HepG2 (cell line): ENCODE data around the gene LDAF1. TPM values are rescaled to one million over a fixed set of nuclear protein-coding genes. Genes with fewer than 3 reads are reported as not detected.

Experiments used
- ATAC-seq: fragments of 200-7000 bp; cut with Tn5 transposase; 3 replicates; pipeline ENCODE4 v1.9.1; 2020; ENCODE audit warnings: mild to moderate bottlenecking, moderate library complexity
- BruUV-seq: library from RNA; stranded (reverse); fragments of 400-500 nt; replicated peaks from 2 replicates; lab custom pipeline; 2021; lab: Mats Ljungman, UMichigan
- CTCF ChIA-PET: fragments of 300-600 bp; formaldehyde crosslinking; extraction: SDS; loops from one replicate; lab custom pipeline; 2021; ENCODE audit warnings: low total read pairs, inconsistent platforms, low intra/inter-chr PET ratio; lab: Yijun Ruan, JAX
- POLR2A ChIA-PET: fragments of 350-600 bp; sonication (Branson Sonifier 250); formaldehyde crosslinking; loops from one replicate; lab custom pipeline; 2020; ENCODE audit warnings: antibody characterized with exemption, inconsistent platforms; lab: Yijun Ruan, JAX
- DNase-seq: peaks from one replicate; pipeline ENCODE4 v3.0.0-alpha.2; 2015; ENCODE audit warnings: low spot score
- FAIRE-seq: peaks from 3 replicates; lab custom pipeline; 2011; peaks lifted over from hg19 to GRCh38; lab: Jason Lieb, UNC
- H2AFZ ChIP-seq: one replicate; pipeline ENCODE4 v1.6.1; 2011; ENCODE audit warnings: low read length, inconsistent platforms
- H3K27ac ChIP-seq: fragments of 300-600 bp; 3 replicates; pipeline ENCODE4 v1.8.0; 2011; ENCODE audit warnings: mixed run types, mild to moderate bottlenecking, mixed read lengths, low read length, inconsistent platforms; ENCODE audit not compliant: insufficient read depth; ENCODE audit errors: extremely low read length
- H3K27me3 ChIP-seq, 2 experiments: fragments of 200-600 bp in 1 of 2; 2 replicates in 1 of 2; 3 replicates in 1 of 2; pipeline versions ENCODE4 v1.6.0 to v1.8.0; 2011; ENCODE audit warnings: low read length in 2 of 2, mild to moderate bottlenecking in 2 of 2, moderate library complexity in 2 of 2, inconsistent platforms in 1 of 2; ENCODE audit not compliant: insufficient read depth in 2 of 2, control insufficient read depth in 1 of 2
- H3K36me3 ChIP-seq, 2 experiments: fragments of 200-600 bp in 1 of 2; replicated peaks in 1 of 2; 2 replicates in 1 of 2; 3 replicates in 1 of 2; pipeline versions ENCODE4 v1.5.1 to v1.8.0; 2011; ENCODE audit warnings: low read length in 2 of 2, inconsistent platforms in 1 of 2; ENCODE audit not compliant: insufficient read depth in 2 of 2, control insufficient read depth in 1 of 2
- H3K4me1 ChIP-seq: 2 replicates; pipeline ENCODE4 v1.5.1; 2012; ENCODE audit warnings: low read length, inconsistent platforms; ENCODE audit not compliant: insufficient read depth
- H3K4me2 ChIP-seq: 2 replicates; pipeline ENCODE4 v1.6.0; 2011; ENCODE audit warnings: low read depth, low read length, inconsistent platforms
- H3K4me3 ChIP-seq, 3 experiments: fragments of 200-600 bp in 1 of 3; sonication (generic), shearing (Covaris generic) in 1 of 3; replicated peaks in 1 of 3; 2 replicates each; pipeline ENCODE4 v1.5.1; 2011 to 2016; ENCODE audit warnings: low read length in 3 of 3, inconsistent platforms in 2 of 3, low read depth in 2 of 3, mild to moderate bottlenecking in 2 of 3, control low read depth in 1 of 3, mixed read lengths in 1 of 3; ENCODE audit not compliant: insufficient read depth in 1 of 3
- H3K79me2 ChIP-seq: one replicate; pipeline ENCODE4 v1.6.1; 2011; ENCODE audit warnings: low read length, inconsistent platforms; ENCODE audit not compliant: insufficient read depth
- H3K9ac ChIP-seq: 2 replicates; pipeline ENCODE4 v1.6.0; 2011; ENCODE audit warnings: mild to moderate bottlenecking, low read depth, low read length, inconsistent platforms; ENCODE audit not compliant: insufficient read depth
- H3K9me3 ChIP-seq: 2 replicates; pipeline ENCODE4 v1.5.1; 2012; ENCODE audit warnings: mild to moderate bottlenecking, low read length
- H4K20me1 ChIP-seq: 2 replicates; pipeline ENCODE4 v1.6.0; 2011; ENCODE audit warnings: inconsistent platforms, mild to moderate bottlenecking, low read length, moderate library complexity; ENCODE audit not compliant: insufficient read depth
- ARHGAP35 ChIP-seq: sonication (generic); formaldehyde crosslinking; IDR thresholded peaks from 2 replicates; pipeline ENCODE4 v1.9.0; 2022; ENCODE audit warnings: mild to moderate bottlenecking, inconsistent platforms, moderate library complexity, missing genetic modification reagents, borderline replicate concordance
- CC2D1A ChIP-seq: sonication (generic); formaldehyde crosslinking; IDR thresholded peaks from 2 replicates; pipeline ENCODE4 v1.8.1; 2023; ENCODE audit warnings: mild to moderate bottlenecking, missing genetic modification reagents
- HES4 ChIP-seq: sonication (generic); formaldehyde crosslinking; IDR thresholded peaks from 2 replicates; pipeline ENCODE4 v1.9.0; 2021; ENCODE audit warnings: mild to moderate bottlenecking, missing genetic modification reagents, borderline replicate concordance
- IRX3 ChIP-seq: sonication (generic); formaldehyde crosslinking; IDR thresholded peaks from 2 replicates; pipeline ENCODE4 v1.8.1; 2023; ENCODE audit warnings: mild to moderate bottlenecking, low read depth, missing genetic modification reagents, borderline replicate concordance
- MIER3 ChIP-seq: IDR thresholded peaks from 2 replicates; pipeline ENCODE4 v1.6.1; 2016; ENCODE audit warnings: missing compliant biosample characterization, borderline replicate concordance
- NAIF1 ChIP-seq: sonication (generic); formaldehyde crosslinking; IDR thresholded peaks from 2 replicates; pipeline ENCODE4 v1.5.0; 2020; ENCODE audit warnings: mild to moderate bottlenecking, missing genetic modification reagents, borderline replicate concordance
- RARG ChIP-seq: sonication (generic); formaldehyde crosslinking; IDR thresholded peaks from 2 replicates; pipeline ENCODE4 v1.4.0; 2020; ENCODE audit warnings: low read depth, mild to moderate bottlenecking, missing genetic modification reagents
- SSRP1 ChIP-seq: IDR thresholded peaks from 2 replicates; pipeline ENCODE4 v1.6.1; 2016; ENCODE audit warnings: control low read depth
- ZSCAN21 ChIP-seq: sonication (generic); formaldehyde crosslinking; IDR thresholded peaks from 2 replicates; pipeline ENCODE4 v1.8.0; 2022; ENCODE audit warnings: mild to moderate bottlenecking, missing genetic modification reagents, moderate library complexity, borderline replicate concordance
- WGBS: methylation state at CpG from one replicate; pipeline ENCODE4 v1.1.6; 2017; ENCODE audit warnings: low lambda C conversion rate; 5-methylcytosine and 5-hydroxymethylcytosine counted together
- in situ Hi-C: cut with HindIII; loops from 2 replicates; pipeline ENCODE4 v1.10.0; 2017; ENCODE audit warnings: low pct_unique_long_range_greater_than_20kb; ENCODE audit not compliant: extremely low pct_ligation_motif_present
- intact Hi-C: fragments of 100-400 bp; cut with micrococcal nuclease; formaldehyde crosslinking; loops from one replicate; pipeline ENCODE4 v1.10.0; 2022; ENCODE audit not compliant: unreplicated experiment
- polyA plus RNA-seq, 8 experiments: library from polyadenylated mRNA; depleted of rRNA in 3 of 8; stranded (reverse) in 7 of 8; unstranded in 1 of 8; fragments of >200 nt; fragmentation: Illumina TruSeq in 4 of 8; extraction: Trizol in 4 of 8; gene quantifications; 2 replicates each; pipeline versions ENCODE4 v1.2.1 to v1.2.3, GENCODE V29; 2011 to 2016; ENCODE audit warnings: low read depth in 4 of 8, missing spikeins in 1 of 8, mixed read lengths in 1 of 8; ENCODE audit not compliant: insufficient read depth in 1 of 8
- total RNA-seq, 5 experiments: library from RNA; depleted of rRNA; stranded (reverse); fragments of >200 nt; fragmentation: Illumina TruSeq; extraction: Trizol; gene quantifications; 2 replicates each; pipeline ENCODE4 v1.2.3, GENCODE V29; 2016; ENCODE audit warnings: low read depth in 1 of 5
- TF ChIP-seq, protein P1 (sequence below): sonication (generic); formaldehyde crosslinking; IDR thresholded peaks from 2 replicates; pipeline ENCODE4 v1.5.0; 2020; ENCODE audit warnings: missing genetic modification reagents
- TF ChIP-seq, protein P2 (sequence below): IDR thresholded peaks from 2 replicates; pipeline ENCODE4 v1.6.1; 2018; ENCODE audit warnings: missing genetic modification reagents, mild to moderate bottlenecking, missing compliant biosample characterization
- TF ChIP-seq, protein P3 (sequence below): sonication (generic); formaldehyde crosslinking; IDR thresholded peaks from 2 replicates; pipeline ENCODE4 v1.5.1; 2020; ENCODE audit warnings: mild to moderate bottlenecking, missing genetic modification reagents, borderline replicate concordance
- TF ChIP-seq, protein P4 (sequence below): sonication (generic); formaldehyde crosslinking; conservative IDR thresholded peaks from 2 replicates; pipeline ENCODE4 v1.8.0; 2022; ENCODE audit warnings: missing genetic modification reagents

The LDAF1 gene
- total and polyA plus RNA-seq, 2 of the 13 experiments (the other 11 are each of a cell fraction or from before 2014, with no cell fraction given), result 6.3 to 7.5 TPM

DNA sequence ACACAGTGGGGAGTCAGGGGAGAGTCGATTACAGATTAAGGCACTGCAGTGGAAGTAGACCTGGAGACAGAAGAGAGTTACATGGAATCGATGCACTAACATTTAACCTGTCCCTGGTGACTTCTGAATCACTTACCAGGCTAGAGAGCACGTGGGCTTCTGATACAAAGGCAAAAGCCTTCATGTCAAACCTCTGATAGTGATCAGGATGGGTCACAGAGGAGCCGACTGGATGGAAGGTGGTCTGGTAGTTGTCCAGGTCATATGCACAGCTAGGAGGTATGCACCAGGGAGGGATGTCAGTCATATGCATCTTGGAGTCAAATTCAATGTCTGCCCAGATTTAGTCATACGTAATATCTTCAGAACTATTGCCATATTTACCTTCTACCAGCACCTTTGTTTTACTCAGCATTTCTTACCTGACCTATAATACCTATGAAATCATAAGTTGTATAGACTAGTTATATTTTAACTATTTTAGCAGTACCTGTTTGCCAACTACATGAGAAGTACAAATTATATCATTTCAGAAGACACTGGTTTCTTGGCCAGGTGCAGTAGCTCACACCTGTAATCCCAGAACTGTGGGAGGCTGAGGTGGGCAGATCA lies 41.2 kb downstream of the LDAF1 start:
- ATAC-seq (no peak), DNase-seq (no peak), FAIRE-seq (no peak)
- Histone ChIP-seq H3K27me3 (peaks cover 10 to 58% of the 10 kb centered on the region in 2 experiments), H3K36me3 (no peaks in the 10 kb centered on the region), H4K20me1 (no peaks in the 10 kb centered on the region), H3K4me1 (peaks cover 8% of the 10 kb centered on the region; the same call in 1 of the 2 replicates), H3K27ac (no peak overlapping the region), H3K9me3 (no peaks in the 10 kb centered on the region), H3K4me2 (no peak overlapping the region), H3K9ac (no peak overlapping the region), H2AFZ (no peak overlapping the region), H3K79me2 (no peaks in the 10 kb centered on the region), H3K4me3 (no peak overlapping the region)
- WGBS, result 9% methylated on average over 5 of the region's 5 CpGs
- BruUV-seq, result no TSS peak
- POLR2A ChIA-PET, result interaction anchor here (1.3 kb wide), 1 partner anchor 34 kb away, joined by 5 read pairs; the partner anchor contains the start of gene ANKS4B
- intact Hi-C loops (no loop called here), in situ Hi-C loops (no loop called here)
- CTCF ChIA-PET, result no interaction called here
- no peak for TF ChIP-seq SSRP1 (CRISPR knock-in tag)
- TF ChIP-seq, protein P1, sequence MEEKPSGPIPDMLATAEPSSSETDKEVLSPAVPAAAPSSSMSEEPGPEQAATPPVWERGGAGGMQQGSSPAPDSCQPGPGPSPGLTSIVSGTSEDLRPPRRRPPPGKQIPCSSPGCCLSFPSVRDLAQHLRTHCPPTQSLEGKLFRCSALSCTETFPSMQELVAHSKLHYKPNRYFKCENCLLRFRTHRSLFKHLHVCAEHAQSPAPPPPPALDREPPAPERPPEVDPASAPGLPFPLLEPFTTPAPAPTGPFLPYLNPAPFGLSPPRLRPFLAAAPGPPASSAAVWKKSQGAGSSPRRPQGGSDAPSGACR, result no peak
- TF ChIP-seq, protein P2, sequence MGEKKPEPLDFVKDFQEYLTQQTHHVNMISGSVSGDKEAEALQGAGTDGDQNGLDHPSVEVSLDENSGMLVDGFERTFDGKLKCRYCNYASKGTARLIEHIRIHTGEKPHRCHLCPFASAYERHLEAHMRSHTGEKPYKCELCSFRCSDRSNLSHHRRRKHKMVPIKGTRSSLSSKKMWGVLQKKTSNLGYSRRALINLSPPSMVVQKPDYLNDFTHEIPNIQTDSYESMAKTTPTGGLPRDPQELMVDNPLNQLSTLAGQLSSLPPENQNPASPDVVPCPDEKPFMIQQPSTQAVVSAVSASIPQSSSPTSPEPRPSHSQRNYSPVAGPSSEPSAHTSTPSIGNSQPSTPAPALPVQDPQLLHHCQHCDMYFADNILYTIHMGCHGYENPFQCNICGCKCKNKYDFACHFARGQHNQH (CRISPR knock-in tag), result no peak
- no peak for TF ChIP-seq NAIF1
- TF ChIP-seq CC2D1A (CRISPR knock-in tag), result no peak
- TF ChIP-seq IRX3 (CRISPR knock-in tag), result no peak
- TF ChIP-seq ZSCAN21 (CRISPR knock-in tag), result no peak
- no peak for TF ChIP-seq MIER3 (CRISPR knock-in tag)
- TF ChIP-seq ARHGAP35 (CRISPR knock-in tag), result no peak
- no peak for TF ChIP-seq HES4 (CRISPR knock-in tag)
- no peak for TF ChIP-seq RARG (CRISPR knock-in tag)
- TF ChIP-seq, protein P3, sequence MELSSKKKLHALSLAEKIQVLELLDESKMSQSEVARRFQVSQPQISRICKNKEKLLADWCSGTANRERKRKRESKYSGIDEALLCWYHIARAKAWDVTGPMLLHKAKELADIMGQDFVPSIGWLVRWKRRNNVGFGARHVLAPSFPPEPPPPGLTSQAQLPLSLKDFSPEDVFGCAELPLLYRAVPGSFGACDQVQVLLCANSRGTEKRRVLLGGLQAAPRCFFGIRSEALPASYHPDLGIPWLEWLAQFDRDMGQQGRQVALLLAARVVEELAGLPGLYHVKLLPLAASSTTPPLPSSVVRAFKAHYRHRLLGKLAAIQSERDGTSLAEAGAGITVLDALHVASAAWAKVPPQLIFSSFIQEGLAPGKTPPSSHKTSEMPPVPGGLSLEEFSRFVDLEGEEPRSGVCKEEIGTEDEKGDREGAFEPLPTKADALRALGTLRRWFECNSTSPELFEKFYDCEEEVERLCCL (CRISPR knock-in tag), result no peak
- TF ChIP-seq, protein P4, sequence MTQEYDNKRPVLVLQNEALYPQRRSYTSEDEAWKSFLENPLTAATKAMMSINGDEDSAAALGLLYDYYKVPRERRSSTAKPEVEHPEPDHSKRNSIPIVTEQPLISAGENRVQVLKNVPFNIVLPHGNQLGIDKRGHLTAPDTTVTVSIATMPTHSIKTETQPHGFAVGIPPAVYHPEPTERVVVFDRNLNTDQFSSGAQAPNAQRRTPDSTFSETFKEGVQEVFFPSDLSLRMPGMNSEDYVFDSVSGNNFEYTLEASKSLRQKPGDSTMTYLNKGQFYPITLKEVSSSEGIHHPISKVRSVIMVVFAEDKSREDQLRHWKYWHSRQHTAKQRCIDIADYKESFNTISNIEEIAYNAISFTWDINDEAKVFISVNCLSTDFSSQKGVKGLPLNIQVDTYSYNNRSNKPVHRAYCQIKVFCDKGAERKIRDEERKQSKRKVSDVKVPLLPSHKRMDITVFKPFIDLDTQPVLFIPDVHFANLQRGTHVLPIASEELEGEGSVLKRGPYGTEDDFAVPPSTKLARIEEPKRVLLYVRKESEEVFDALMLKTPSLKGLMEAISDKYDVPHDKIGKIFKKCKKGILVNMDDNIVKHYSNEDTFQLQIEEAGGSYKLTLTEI (CRISPR knock-in tag), result no peak
